PC-3 (cell line): ENCODE measurements around the gene ZCCHC14. TPM values are rescaled to one million over a fixed set of nuclear protein-coding genes. Genes with fewer than 3 reads are reported as not detected.

ENCODE experiments used
- ATAC-seq: fragments of 200-7000 bp; cut with Tn5 transposase; 2 replicates; pipeline ENCODE4 v1.9.1; 2020; ENCODE audit warnings: mild to moderate bottlenecking, moderate library complexity
- BruUV-seq: library from RNA; stranded (reverse); fragments of 400-500 nt; replicated peaks from 2 replicates; lab custom pipeline; 2021; lab: Mats Ljungman, UMichigan
- CTCF ChIA-PET: fragments of 300-600 bp; sonication (Branson Sonifier 250); formaldehyde crosslinking; loops from one replicate; lab custom pipeline; 2022; ENCODE audit warnings: antibody characterized with exemption; lab: Charles Lee
- POLR2A ChIA-PET: fragments of 300-600 bp; sonication (Branson Sonifier 250); formaldehyde crosslinking; loops from one replicate; lab custom pipeline; 2022; ENCODE audit warnings: antibody characterized with exemption; ENCODE audit not compliant: unreplicated experiment; lab: Charles Lee
- DNase-seq: peaks from one replicate; pipeline ENCODE4 v3.0.0-alpha.2; 2015
- H2AFZ ChIP-seq: fragments of 300-600 bp; sonication (generic); 2 replicates; pipeline ENCODE4 v1.6.0; 2016; ENCODE audit warnings: antibody characterized with exemption, low read length
- H3F3A ChIP-seq: fragments of 300-600 bp; sonication (generic); one replicate; pipeline ENCODE4 v1.6.0; 2017; ENCODE audit warnings: antibody characterized with exemption, low read length, control low read depth, mild to moderate bottlenecking; ENCODE audit not compliant: unreplicated experiment
- H3K27ac ChIP-seq: fragments of 300-600 bp; sonication (generic); 2 replicates; pipeline ENCODE4 v1.5.1; 2016; ENCODE audit warnings: mild to moderate bottlenecking, low read length
- H3K27me3 ChIP-seq: fragments of 300-600 bp; sonication (generic); 2 replicates; pipeline ENCODE4 v1.6.1; 2016; ENCODE audit warnings: low read length, mixed read lengths
- H3K36me3 ChIP-seq: fragments of 300-600 bp; sonication (generic); 2 replicates; pipeline ENCODE4 v1.6.1; 2016; ENCODE audit warnings: low read depth, mixed run types, low read length, mixed read lengths
- H3K4me1 ChIP-seq: fragments of 300-600 bp; sonication (generic); 2 replicates; pipeline ENCODE4 v1.5.1; 2016; ENCODE audit warnings: low read length; ENCODE audit not compliant: insufficient read depth
- H3K4me2 ChIP-seq: fragments of 300-600 bp; sonication (generic); 2 replicates; pipeline ENCODE4 v1.6.0; 2016; ENCODE audit warnings: low read length
- H3K4me3 ChIP-seq: fragments of 300-600 bp; sonication (generic); 2 replicates; pipeline ENCODE4 v1.5.1; 2016; ENCODE audit warnings: mild to moderate bottlenecking, low read length, mixed read lengths
- H3K79me2 ChIP-seq: fragments of 300-600 bp; sonication (generic); 2 replicates; pipeline ENCODE4 v1.6.1; 2017; ENCODE audit warnings: low read length, mixed read lengths
- H3K9ac ChIP-seq: fragments of 300-600 bp; sonication (generic); 2 replicates; pipeline ENCODE4 v1.6.0; 2016; ENCODE audit warnings: mild to moderate bottlenecking, low read length
- H3K9me2 ChIP-seq: fragments of 300-600 bp; sonication (generic); replicated peaks from 2 replicates; pipeline ENCODE4 v1.6.1; 2016; ENCODE audit warnings: mixed run types, low read length, mixed read lengths
- H3K9me3 ChIP-seq: fragments of 300-600 bp; sonication (generic); 2 replicates; pipeline ENCODE4 v1.6.1; 2016; ENCODE audit warnings: low read length, mixed read lengths
- H4K20me1 ChIP-seq: fragments of 300-600 bp; sonication (generic); 2 replicates; pipeline ENCODE4 v1.6.1; 2016; ENCODE audit warnings: low read length, mixed read lengths
- EZH2 ChIP-seq: fragments of 300-600 bp; sonication (generic); IDR thresholded peaks from one replicate; pipeline ENCODE4 v1.6.1; 2017; ENCODE audit warnings: antibody characterized with exemption, mild to moderate bottlenecking, low read length; ENCODE audit not compliant: unreplicated experiment
- EZH2phosphoT487 ChIP-seq: fragments of 300-600 bp; sonication (generic); IDR thresholded peaks from 2 replicates; pipeline ENCODE4 v1.6.1; 2018; ENCODE audit warnings: mild to moderate bottlenecking, antibody characterized with exemption, low read length, borderline replicate concordance
- intact Hi-C: fragments of 100-400 bp; cut with micrococcal nuclease; formaldehyde crosslinking; loops from 2 replicates; pipeline ENCODE4 v1.9.0; 2023
- total RNA-seq: library from RNA; depleted of rRNA; stranded (reverse); fragments of >200 nt; gene quantifications from 2 replicates; pipeline ENCODE4 v1.2.3, GENCODE V29; 2014
- TF ChIP-seq, protein P1 (sequence below): fragments of 300-600 bp; sonication (generic); conservative IDR thresholded peaks from 2 replicates; pipeline ENCODE4 v1.5.1; 2017; ENCODE audit warnings: antibody characterized with exemption, low read depth, mild to moderate bottlenecking, low read length

The ZCCHC14 gene
- total RNA-seq, 1 experiment from 2014 or later, result 5.3 TPM

DNA sequence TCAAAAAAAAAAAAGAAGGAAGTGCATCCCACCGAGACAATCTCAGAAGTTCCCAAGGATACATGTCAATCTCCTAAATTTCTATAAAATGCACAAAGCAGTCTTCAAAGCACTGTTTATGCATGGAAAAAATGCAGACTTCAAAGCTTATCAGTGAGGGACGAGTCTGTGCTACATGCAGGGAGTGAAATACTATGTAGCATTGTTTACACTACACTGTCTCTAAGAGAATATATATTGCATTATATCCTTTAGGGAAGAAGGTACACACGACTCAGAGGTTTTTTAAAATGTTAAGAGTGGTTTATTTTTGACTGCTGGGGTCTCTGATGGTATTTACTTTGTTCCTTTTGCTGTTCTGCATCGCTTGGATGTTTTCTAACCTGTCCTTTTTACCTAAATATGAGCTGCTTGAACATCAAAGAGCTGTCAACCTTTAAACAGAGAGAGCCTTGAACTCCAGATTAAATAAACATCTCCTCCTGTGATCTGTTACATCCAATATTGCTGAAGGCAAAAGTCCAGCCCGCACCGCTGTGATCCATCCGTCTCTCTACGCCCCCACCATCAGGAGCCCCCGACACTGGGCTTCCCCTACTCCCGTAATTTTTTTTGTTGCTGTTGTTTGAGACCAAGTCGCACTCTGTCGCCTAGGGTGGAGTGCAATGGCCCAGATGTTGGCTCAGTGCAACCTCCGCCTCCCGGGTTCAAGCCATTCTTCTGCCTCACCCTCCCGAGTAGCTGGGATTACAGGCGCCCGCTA is 110.6 kb downstream of the ZCCHC14 start:
- no peaks in the 10 kb centered on the region for H3K27me3 ChIP-seq
- no peaks in the 10 kb centered on the region for H3K9me3 ChIP-seq
- no peak overlapping the region for H2AFZ ChIP-seq
- CTCF ChIA-PET, result no interaction called here
- H3K27ac ChIP-seq, result no peak overlapping the region
- H3K36me3 ChIP-seq, result no peaks in the 10 kb centered on the region
- TSS peak; percentile 37 for BruUV-seq
- intact Hi-C loops, result no loop called here
- peaks cover 14% of the 10 kb centered on the region; the same call in 1 of the 2 replicates for H3K4me1 ChIP-seq
- H4K20me1 ChIP-seq, result peaks cover 19% of the 10 kb centered on the region; the same call in 1 of the 2 replicates
- H3K9ac ChIP-seq, result peak overlapping the region; percentile 76
- POLR2A ChIA-PET, result no interaction called here
- H3F3A ChIP-seq, result no peaks in the 10 kb centered on the region
- DNase-seq (no peak), ATAC-seq (no peak)
- no peaks in the 10 kb centered on the region for H3K9me2 ChIP-seq
- peak overlapping the region; percentile 81 for H3K4me3 ChIP-seq
- H3K79me2 ChIP-seq, result peaks cover 59% of the 10 kb centered on the region
- TF ChIP-seq, protein P1, sequence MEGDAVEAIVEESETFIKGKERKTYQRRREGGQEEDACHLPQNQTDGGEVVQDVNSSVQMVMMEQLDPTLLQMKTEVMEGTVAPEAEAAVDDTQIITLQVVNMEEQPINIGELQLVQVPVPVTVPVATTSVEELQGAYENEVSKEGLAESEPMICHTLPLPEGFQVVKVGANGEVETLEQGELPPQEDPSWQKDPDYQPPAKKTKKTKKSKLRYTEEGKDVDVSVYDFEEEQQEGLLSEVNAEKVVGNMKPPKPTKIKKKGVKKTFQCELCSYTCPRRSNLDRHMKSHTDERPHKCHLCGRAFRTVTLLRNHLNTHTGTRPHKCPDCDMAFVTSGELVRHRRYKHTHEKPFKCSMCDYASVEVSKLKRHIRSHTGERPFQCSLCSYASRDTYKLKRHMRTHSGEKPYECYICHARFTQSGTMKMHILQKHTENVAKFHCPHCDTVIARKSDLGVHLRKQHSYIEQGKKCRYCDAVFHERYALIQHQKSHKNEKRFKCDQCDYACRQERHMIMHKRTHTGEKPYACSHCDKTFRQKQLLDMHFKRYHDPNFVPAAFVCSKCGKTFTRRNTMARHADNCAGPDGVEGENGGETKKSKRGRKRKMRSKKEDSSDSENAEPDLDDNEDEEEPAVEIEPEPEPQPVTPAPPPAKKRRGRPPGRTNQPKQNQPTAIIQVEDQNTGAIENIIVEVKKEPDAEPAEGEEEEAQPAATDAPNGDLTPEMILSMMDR, result no peak
- TF ChIP-seq EZH2phosphoT487 (no peak), EZH2 (no peak)
- peak overlapping the region; percentile 73 for H3K4me2 ChIP-seq

DNA sequence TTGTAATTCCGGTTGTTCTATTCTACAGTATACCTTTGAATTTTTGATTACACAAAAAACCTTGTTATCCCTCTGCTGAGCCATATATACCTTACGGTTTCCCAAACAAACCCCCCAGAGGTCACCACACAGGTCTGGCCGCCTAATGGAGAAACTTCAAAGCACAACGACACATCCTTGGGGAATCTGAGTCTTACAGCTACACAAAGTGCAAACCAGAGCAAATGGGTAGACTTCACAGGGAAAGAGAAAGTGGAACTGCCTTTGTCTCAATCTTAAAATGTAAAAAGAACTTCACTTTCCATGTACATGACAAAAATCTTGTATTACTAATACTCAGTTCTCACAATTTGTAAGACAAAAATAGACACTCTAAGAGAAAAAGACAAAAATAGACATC is 111.9 kb downstream of the ZCCHC14 start:
- Histone ChIP-seq H3K4me3 (peak overlapping the region; percentile 81; the same call in 1 of the 2 replicates), H3K27ac (no peak overlapping the region)
- POLR2A ChIA-PET, result no interaction called here

More for the DNA sequence above, 111.9 kb downstream of the ZCCHC14 start:
- Histone ChIP-seq H3K36me3 (no peaks in the 10 kb centered on the region), H3K4me1 (peaks cover 14% of the 10 kb centered on the region; the same call in 1 of the 2 replicates), H3K27me3 (no peaks in the 10 kb centered on the region), H4K20me1 (peaks cover 19% of the 10 kb centered on the region; the same call in 1 of the 2 replicates), H3K9me3 (no peaks in the 10 kb centered on the region), H3F3A (no peaks in the 10 kb centered on the region), H3K9ac (no peak overlapping the region), H3K4me2 (peak overlapping the region; percentile 73), H3K9me2 (no peaks in the 10 kb centered on the region), H3K79me2 (peaks cover 72% of the 10 kb centered on the region), H2AFZ (no peak overlapping the region)
- ATAC-seq (no peak), DNase-seq (no peak)
- TF ChIP-seq, protein P1, result no peak
- TF ChIP-seq EZH2 (no peak), EZH2phosphoT487 (no peak)
- intact Hi-C loops, result no loop called here
- CTCF ChIA-PET, result no interaction called here
- BruUV-seq, result no TSS peak
